K562 (cell line): ENCODE measurements around the gene PRRC2B. TPM values are rescaled to one million over a fixed set of nuclear protein-coding genes. Genes with fewer than 3 reads are reported as not detected.

Source experiments
- CXXC5 ChIP-seq: fragments of 250-450 bp; sonication (Bioruptor Pico); IDR thresholded peaks from 2 replicates; pipeline ENCODE4 v1.8.0; 2022; ENCODE audit warnings: inconsistent platforms, mild to moderate bottlenecking, moderate library complexity
- E2F6 ChIP-seq, 2 experiments: IDR thresholded peaks; 2 replicates each; pipeline ENCODE4 v1.6.1; 2011; ENCODE audit warnings: borderline replicate concordance in 1 of 2, control low read depth in 1 of 2, low read depth in 1 of 2, low read length in 1 of 2, mild to moderate bottlenecking in 1 of 2, mixed read lengths in 1 of 2, moderate library complexity in 1 of 2; ENCODE audit not compliant: insufficient read depth in 1 of 2, insufficient read length in 1 of 2, poor library complexity in 1 of 2, severe bottlenecking in 1 of 2; ENCODE audit errors: extremely low read depth in 1 of 2
- ELF1 ChIP-seq: fragments of 200-800 bp; sonication (Bioruptor generic); IDR thresholded peaks from 2 replicates; pipeline ENCODE4 v1.6.1; 2016; ENCODE audit warnings: missing genetic modification characterization, missing compliant biosample characterization
- JUN ChIP-seq, 2 experiments: sonication (generic) in 1 of 2; formaldehyde crosslinking in 1 of 2; IDR thresholded peaks; 2 replicates each; pipeline versions ENCODE4 v1.6.1 to v1.8.0; 2012 to 2022; ENCODE audit warnings: borderline replicate concordance in 2 of 2, mild to moderate bottlenecking in 2 of 2, improper control_type of control experiment in 1 of 2, low read depth in 1 of 2, low read length in 1 of 2, missing genetic modification reagents in 1 of 2
- NR1H2 ChIP-seq: sonication (generic); formaldehyde crosslinking; IDR thresholded peaks from 2 replicates; pipeline ENCODE4 v1.4.0; 2020; ENCODE audit warnings: mild to moderate bottlenecking, missing genetic modification reagents
- POLR2AphosphoS5 ChIP-seq: IDR thresholded peaks from 2 replicates; pipeline ENCODE4 v1.6.1; 2011; ENCODE audit warnings: mild to moderate bottlenecking, low read depth, low read length, moderate library complexity; ENCODE audit not compliant: control insufficient read depth, insufficient read depth
- SREBF2 ChIP-seq: sonication (generic); formaldehyde crosslinking; IDR thresholded peaks from 2 replicates; pipeline ENCODE4 v1.4.0; 2020; ENCODE audit warnings: mild to moderate bottlenecking, missing genetic modification reagents
- SRSF7 ChIP-seq: fragments of 200-400 bp; formaldehyde crosslinking; optimal IDR thresholded peaks from 2 replicates; pipeline ENCODE3; 2017; ENCODE audit warnings: mild to moderate bottlenecking, low read depth, low read length
- XRCC4 ChIP-seq: IDR thresholded peaks from one replicate; pipeline ENCODE4 v1.6.1; 2011; ENCODE audit not compliant: insufficient read depth, insufficient read length; ENCODE audit errors: extremely low read depth
- ZNF12 ChIP-seq: sonication (generic); formaldehyde crosslinking; IDR thresholded peaks from 2 replicates; pipeline ENCODE4 v1.4.0; 2020; ENCODE audit warnings: mild to moderate bottlenecking, missing genetic modification reagents
- ZNF239 ChIP-seq: fragments of 250-450 bp; sonication (Bioruptor Pico); IDR thresholded peaks from 2 replicates; pipeline ENCODE4 v1.4.0; 2020; ENCODE audit warnings: mild to moderate bottlenecking
- ZNF324 ChIP-seq: fragments of 250-450 bp; sonication (Bioruptor Pico); IDR thresholded peaks from 2 replicates; pipeline ENCODE4 v1.4.0; 2020; ENCODE audit warnings: mild to moderate bottlenecking
- ZNF41 ChIP-seq: fragments of 250-450 bp; sonication (Bioruptor Pico); conservative IDR thresholded peaks from 2 replicates; pipeline ENCODE4 v1.4.0; 2020; ENCODE audit warnings: mild to moderate bottlenecking
- ZNF57 ChIP-seq: fragments of 450-650 bp; formaldehyde crosslinking; IDR thresholded peaks from 2 replicates; pipeline ENCODE4 v1.4.0; 2020; ENCODE audit warnings: mild to moderate bottlenecking, moderate library complexity
- ZNF592 ChIP-seq: fragments of 450-650 bp; IDR thresholded peaks from 2 replicates; pipeline ENCODE4 v1.6.1; 2017; ENCODE audit warnings: antibody characterized with exemption, mild to moderate bottlenecking
- ZNF740 ChIP-seq, 3 experiments: fragments of 200-800 bp in 1 of 3; sonication (Bioruptor generic) in 1 of 3; sonication (generic) in 1 of 3; formaldehyde crosslinking in 1 of 3; IDR thresholded peaks; 2 replicates each; pipeline versions ENCODE4 v1.6.1 to v1.8.0; 2016 to 2022; ENCODE audit warnings: mild to moderate bottlenecking in 2 of 3, missing compliant biosample characterization in 2 of 3, missing genetic modification characterization in 2 of 3, missing genetic modification reagents in 1 of 3
- polyA plus RNA-seq, 8 experiments: library from polyadenylated mRNA; depleted of rRNA in 4 of 8; stranded (reverse) in 5 of 8; unstranded in 3 of 8; fragments of >200 nt; fragmentation: Nextera tagmentation in 2 of 8; fragmentation: Illumina TruSeq in 1 of 8; extraction: Ambion mirVana in 2 of 8; extraction: Trizol in 1 of 8; gene quantifications; 2 replicates each; pipeline versions ENCODE4 v1.2.1 to v1.2.3, GENCODE V29; 2011 to 2014; ENCODE audit warnings: inconsistent platforms in 1 of 8, missing spikeins in 1 of 8
- total RNA-seq, 7 experiments: library from RNA; depleted of rRNA in 6 of 7; stranded (reverse); fragments of >200 nt in 6 of 7; fragmentation: Illumina TruSeq in 2 of 7; extraction: Trizol in 2 of 7; gene quantifications; 2 replicates each; pipeline versions ENCODE4 v1.2.1 to v1.2.3, GENCODE V29; 2011 to 2021; ENCODE audit warnings: low replicate concordance in 1 of 7

The PRRC2B gene
- total and polyA plus RNA-seq, 9 of the 15 experiments (the other 6 are each of a cell fraction or from before 2014, with no cell fraction given) = 0.34 to 125 (median 30.9) TPM

- TF ChIP-seq JUN (IDR thresholded peaks at IDR 0.05; ENCODE audit: borderline replicate concordance, low read depth, low read length) (no peak), JUN (CRISPR knock-in tag; IDR thresholded peaks at IDR 0.05; ENCODE audit: borderline replicate concordance) (no peak), ZNF740 (CRISPR knock-in tag; IDR thresholded peaks at IDR 0.05) (peak; percentile 100), ZNF740 (tag; IDR thresholded peaks at IDR 0.05) (peak in 1 of 2 experiments; percentile 98; a peak in 2 of 4 replicates), ZNF592 (0 out of 2 replicates have a peak, but pooled peaks have one; percentile 54), SREBF2 (no peak), NR1H2 (no peak), POLR2AphosphoS5 (no peak), ZNF324 (CRISPR knock-in tag) (no peak), ZNF12 (CRISPR knock-in tag) (peak; percentile 36; the same call in 1 of the 2 replicates), ZNF239 (CRISPR knock-in tag) (no peak), ZNF57 (CRISPR knock-in tag) (no peak), E2F6 (IDR thresholded peaks at IDR 0.05; ENCODE audit: borderline replicate concordance in 1 of 2, extremely low read depth in 1 of 2, insufficient read depth in 1 of 2, insufficient read length in 1 of 2, low read depth in 1 of 2, low read length in 1 of 2, poor library complexity in 1 of 2, severe bottlenecking in 1 of 2) (peak in 1 of 2 experiments; percentile 50), SRSF7 (no peak), ELF1 (tag) (peak; percentile 88), CXXC5 (CRISPR knock-in tag) (peak; percentile 81), XRCC4 (no peak), ZNF41 (CRISPR knock-in tag) (no peak)
Measured at GRCh38 chr9:131530920-131531832, 137.3 kb downstream of the PRRC2B start, which contains the start of gene UCK1 (continued).
